ACC112 (cell line): ENCODE measurements around the gene VTN.

Source experiments
- H2AFZ ChIP-seq: fragments of 200-600 bp; sonication (generic); one replicate; pipeline ENCODE4 v1.6.0; 2017; ENCODE audit warnings: antibody characterized with exemption, low read length; ENCODE audit not compliant: unreplicated experiment
- H3K27ac ChIP-seq: fragments of 200-600 bp; sonication (generic); 2 replicates; pipeline ENCODE4 v1.5.1; 2014; ENCODE audit warnings: low read depth, mild to moderate bottlenecking, antibody characterized with exemption, low read length, moderate library complexity
- H3K27me3 ChIP-seq: fragments of 200-600 bp; sonication (generic); 2 replicates; pipeline ENCODE4 v1.6.1; 2014; ENCODE audit warnings: mild to moderate bottlenecking, antibody characterized with exemption, low read length, moderate library complexity, mixed read lengths; ENCODE audit not compliant: insufficient read depth
- H3K36me3 ChIP-seq: fragments of 200-600 bp; sonication (generic); 2 replicates; pipeline ENCODE4 v1.6.1; 2016; ENCODE audit warnings: mild to moderate bottlenecking, antibody characterized with exemption, low read length, moderate library complexity, mixed read lengths; ENCODE audit not compliant: insufficient read depth
- H3K4me1 ChIP-seq: fragments of 200-600 bp; sonication (generic); one replicate; pipeline ENCODE4 v1.6.1; 2016; ENCODE audit warnings: low read length, mixed read lengths; ENCODE audit not compliant: insufficient read depth, unreplicated experiment, control insufficient read depth
- H3K4me3 ChIP-seq: fragments of 200-600 bp; sonication (generic); 2 replicates; pipeline ENCODE4 v1.5.1; 2014; ENCODE audit warnings: mild to moderate bottlenecking, low read depth, low read length
- H3K79me2 ChIP-seq: fragments of 200-600 bp; sonication (generic); one replicate; pipeline ENCODE4 v1.6.0; 2016; ENCODE audit warnings: low read length; ENCODE audit not compliant: control insufficient read depth, unreplicated experiment, insufficient read depth

VTN gene

DNA sequence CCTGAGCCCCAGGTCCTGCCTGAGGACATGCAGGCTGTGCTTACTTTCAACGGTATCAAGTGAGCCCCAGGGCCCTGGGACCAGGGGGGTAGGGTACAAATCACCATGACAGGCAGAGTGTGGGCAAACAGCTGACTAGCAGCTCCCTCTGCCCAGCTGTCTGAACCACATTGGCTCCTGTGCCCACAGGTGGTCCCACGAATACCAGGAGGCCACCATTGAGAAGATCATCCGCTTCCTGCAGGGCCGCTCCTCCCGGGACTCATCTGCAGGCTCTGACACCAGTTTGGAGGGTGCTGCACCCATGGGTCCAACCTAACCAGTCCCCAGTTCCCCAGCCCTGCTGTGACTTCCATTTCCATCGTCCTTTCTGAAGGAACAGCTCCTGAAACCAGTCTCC, 25.9 kb upstream of the VTN start:
- no peaks in the 10 kb centered on the region for H3K27me3 ChIP-seq
- H3K4me3 ChIP-seq = no peak overlapping the region
- H3K27ac ChIP-seq = no peak overlapping the region
- peaks cover 2% of the 10 kb centered on the region; the same call in 1 of the 2 replicates for H3K36me3 ChIP-seq
- H2AFZ ChIP-seq = no peak overlapping the region
- H3K79me2 ChIP-seq = no peaks in the 10 kb centered on the region
- H3K4me1 ChIP-seq = peaks cover 19% of the 10 kb centered on the region

GRCh38 chr17:28395426-28395825, 25.3 kb upstream of the VTN start:
- Histone ChIP-seq H2AFZ (no peak overlapping the region), H3K4me1 (peaks cover 19% of the 10 kb centered on the region), H3K36me3 (peaks cover 6% of the 10 kb centered on the region; the same call in 1 of the 2 replicates), H3K79me2 (no peaks in the 10 kb centered on the region), H3K4me3 (no peak overlapping the region), H3K27ac (no peak overlapping the region), H3K27me3 (no peaks in the 10 kb centered on the region)

DNA sequence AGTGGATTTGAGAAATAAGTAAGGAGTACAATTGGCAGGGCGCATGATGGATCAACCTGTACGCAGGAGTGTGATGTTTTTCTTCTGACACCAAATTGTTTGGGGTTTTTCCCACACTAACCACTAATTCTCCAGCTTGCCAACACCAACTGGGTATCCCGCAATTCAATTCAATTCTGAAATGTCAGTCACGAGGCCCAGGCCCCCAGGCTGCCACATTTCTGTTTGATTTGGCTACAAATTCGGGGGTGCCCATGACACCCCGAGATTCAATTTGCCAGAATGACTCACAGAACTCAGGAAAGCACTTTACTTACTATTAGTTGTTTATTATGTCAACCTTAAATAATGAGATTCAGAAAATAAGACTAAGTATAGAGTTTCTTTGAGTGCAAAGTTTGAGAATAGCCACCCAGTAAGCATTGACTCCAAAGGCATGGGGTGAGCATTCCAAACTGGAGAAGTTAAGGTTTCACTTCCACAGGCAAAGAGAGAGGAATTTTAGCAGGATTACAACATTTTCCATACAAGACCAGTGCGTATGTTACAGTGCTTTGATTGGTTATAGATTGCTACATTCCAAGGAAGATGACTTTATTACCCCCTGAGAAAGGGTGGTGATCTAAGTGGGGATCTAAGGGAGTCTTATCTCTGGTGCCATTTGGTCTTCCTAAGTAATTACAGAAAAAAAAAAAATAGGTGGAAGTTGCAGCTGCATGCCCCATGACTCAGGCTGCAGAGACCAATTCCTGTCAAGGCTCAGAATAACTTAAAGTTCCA, 24.4 kb upstream of the VTN start:
- Histone ChIP-seq H3K27me3 (no peaks in the 10 kb centered on the region), H3K4me1 (peaks cover 19% of the 10 kb centered on the region), H3K36me3 (peaks cover 6% of the 10 kb centered on the region; the same call in 1 of the 2 replicates), H3K27ac (no peak overlapping the region), H2AFZ (no peak overlapping the region), H3K4me3 (no peak overlapping the region), H3K79me2 (no peaks in the 10 kb centered on the region)

DNA sequence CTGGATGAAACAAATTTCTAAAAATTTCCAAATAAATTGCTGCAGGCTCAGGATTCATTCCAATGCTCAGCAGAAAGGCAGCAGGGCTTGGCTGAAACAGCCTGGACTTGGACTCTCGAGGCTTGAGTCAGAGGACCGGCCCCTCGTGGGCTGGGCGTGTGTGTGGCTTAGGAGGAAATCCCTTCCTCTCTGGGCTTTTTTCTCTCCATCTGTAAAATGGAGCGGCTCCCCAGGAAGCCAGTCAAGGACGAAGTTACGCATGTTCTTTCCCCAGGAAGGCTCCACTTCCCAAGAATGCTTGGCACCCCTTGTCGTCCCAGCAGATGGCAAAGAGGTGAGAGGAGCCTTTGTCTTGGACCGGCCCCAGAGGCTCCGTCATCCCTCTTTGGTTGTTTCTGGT, 22.4 kb upstream of the VTN start:
- H3K79me2 ChIP-seq = no peaks in the 10 kb centered on the region
- H3K4me3 ChIP-seq = no peak overlapping the region
- no peak overlapping the region for H2AFZ ChIP-seq
- no peaks in the 10 kb centered on the region for H3K27me3 ChIP-seq
- H3K4me1 ChIP-seq = peaks cover 8% of the 10 kb centered on the region
- H3K27ac ChIP-seq = no peak overlapping the region
- peaks cover 6% of the 10 kb centered on the region; the same call in 1 of the 2 replicates for H3K36me3 ChIP-seq

DNA sequence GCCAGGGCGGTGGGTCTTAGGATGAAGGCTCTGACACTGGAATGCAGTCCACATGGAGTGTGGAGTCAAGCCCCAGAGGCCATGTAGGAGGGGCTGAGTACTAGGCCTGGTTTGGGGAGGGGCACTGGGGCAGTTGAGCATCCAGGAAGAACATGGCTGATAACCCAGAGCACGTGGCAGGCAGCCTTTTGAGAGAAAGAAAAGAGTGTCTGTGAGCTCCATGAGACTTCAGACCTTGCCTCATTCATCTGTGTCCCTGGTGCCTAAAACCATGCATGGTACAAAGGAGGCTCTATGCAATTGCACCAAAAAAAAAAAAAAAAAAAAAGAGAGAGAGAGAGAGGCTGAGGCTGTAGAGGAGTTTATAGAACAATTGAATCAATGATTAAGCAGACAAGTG, 21.3 kb upstream of the VTN start:
- Histone ChIP-seq H3K36me3 (peaks cover 6% of the 10 kb centered on the region; the same call in 1 of the 2 replicates), H3K4me1 (peaks cover 8% of the 10 kb centered on the region)

DNA sequence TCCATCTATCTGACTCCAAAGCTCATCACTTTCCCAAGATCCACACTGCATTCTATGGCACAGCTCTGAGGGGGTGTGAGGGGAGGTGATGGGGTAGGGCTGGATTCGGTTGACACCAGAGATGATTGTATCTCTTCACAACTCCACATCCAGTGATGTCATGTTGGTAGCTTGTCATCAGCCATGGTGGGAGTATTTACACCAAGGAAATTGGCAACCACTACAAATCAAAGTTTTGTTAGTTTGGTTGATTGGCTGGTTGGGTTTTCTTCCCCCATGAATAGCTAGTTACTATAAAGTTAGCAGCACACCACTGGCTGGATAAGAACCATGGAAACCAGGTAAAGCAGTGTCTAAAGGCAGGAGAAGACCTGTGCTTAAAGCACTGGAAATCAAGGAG, 20.9 kb upstream of the VTN start:
- no peak overlapping the region for H3K4me3 ChIP-seq

More for the DNA sequence above, 21.3 kb upstream of the VTN start:
- Histone ChIP-seq H3K4me3 (no peak overlapping the region), H3K79me2 (no peaks in the 10 kb centered on the region), H3K27ac (no peak overlapping the region), H2AFZ (no peak overlapping the region), H3K27me3 (no peaks in the 10 kb centered on the region)

GRCh38 chr17:28390563-28390962, 20.5 kb upstream of the VTN start:
- no peaks in the 10 kb centered on the region for H3K27me3 ChIP-seq
- H3K27ac ChIP-seq = no peak overlapping the region
- peaks cover 8% of the 10 kb centered on the region for H3K4me1 ChIP-seq
- peaks cover 6% of the 10 kb centered on the region; the same call in 1 of the 2 replicates for H3K36me3 ChIP-seq
- H3K79me2 ChIP-seq = no peaks in the 10 kb centered on the region
- no peak overlapping the region for H2AFZ ChIP-seq
- H3K4me3 ChIP-seq = no peak overlapping the region

More for the DNA sequence above, 20.9 kb upstream of the VTN start:
- Histone ChIP-seq H3K79me2 (no peaks in the 10 kb centered on the region), H3K27me3 (no peaks in the 10 kb centered on the region), H3K27ac (no peak overlapping the region), H3K4me1 (peaks cover 8% of the 10 kb centered on the region), H2AFZ (no peak overlapping the region), H3K36me3 (peaks cover 6% of the 10 kb centered on the region; the same call in 1 of the 2 replicates)

DNA sequence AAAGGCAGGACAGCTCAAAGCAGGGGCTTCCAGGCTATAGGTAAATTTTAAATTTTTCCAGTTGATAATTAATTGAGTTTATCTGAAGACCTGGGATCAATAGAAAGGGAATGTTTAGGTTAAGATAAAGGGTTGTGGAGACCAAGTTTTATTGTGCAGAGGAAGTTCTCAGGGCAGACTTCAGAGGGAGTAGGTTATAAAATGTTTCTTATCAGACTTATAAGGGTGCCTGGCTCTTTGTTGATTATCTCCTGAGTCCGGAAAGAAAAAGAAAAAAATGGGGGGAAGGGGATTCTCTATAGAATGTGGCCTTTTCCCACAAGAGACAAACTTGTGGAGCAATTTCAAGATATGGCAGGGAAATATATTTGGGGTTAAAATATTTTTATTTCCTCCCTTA, 20.0 kb upstream of the VTN start:
- Histone ChIP-seq H3K27me3 (no peaks in the 10 kb centered on the region), H3K79me2 (no peaks in the 10 kb centered on the region), H2AFZ (no peak overlapping the region), H3K4me3 (no peak overlapping the region), H3K36me3 (peaks cover 6% of the 10 kb centered on the region; the same call in 1 of the 2 replicates), H3K4me1 (peaks cover 8% of the 10 kb centered on the region), H3K27ac (no peak overlapping the region)

GRCh38 chr17:28388106-28388505, 18.0 kb upstream of the VTN start:
- peaks cover 6% of the 10 kb centered on the region; the same call in 1 of the 2 replicates for H3K36me3 ChIP-seq
- no peaks in the 10 kb centered on the region for H3K4me1 ChIP-seq
- H3K79me2 ChIP-seq = no peaks in the 10 kb centered on the region
- no peak overlapping the region for H3K27ac ChIP-seq
- H3K4me3 ChIP-seq = no peak overlapping the region
- H2AFZ ChIP-seq = no peak overlapping the region
- no peaks in the 10 kb centered on the region for H3K27me3 ChIP-seq

DNA sequence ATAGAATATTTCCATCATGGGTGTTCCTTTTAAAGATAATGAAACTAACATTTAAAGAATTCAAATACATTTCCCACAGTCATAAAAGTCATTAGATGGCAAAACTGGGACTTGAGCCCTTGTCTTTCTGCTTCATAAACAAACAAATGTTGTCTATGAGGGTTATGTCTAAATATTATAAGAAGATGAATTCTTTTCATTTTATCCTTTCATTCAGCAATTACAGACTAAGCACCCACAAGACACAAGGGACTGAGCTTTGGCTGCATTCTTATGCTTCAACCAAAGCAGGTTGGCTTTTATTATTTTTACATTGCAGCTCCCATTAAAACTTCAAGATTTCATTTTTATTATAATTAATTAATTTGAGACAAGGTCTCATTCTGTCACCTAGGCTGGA, 16.3 kb upstream of the VTN start:
- H3K36me3 ChIP-seq = peaks cover 6% of the 10 kb centered on the region; the same call in 1 of the 2 replicates
- no peaks in the 10 kb centered on the region for H3K4me1 ChIP-seq
- H3K27ac ChIP-seq = no peak overlapping the region
- H3K79me2 ChIP-seq = no peaks in the 10 kb centered on the region
- no peak overlapping the region for H3K4me3 ChIP-seq
- H3K27me3 ChIP-seq = no peaks in the 10 kb centered on the region
- H2AFZ ChIP-seq = no peak overlapping the region

GRCh38 chr17:28385406-28385805, 15.3 kb upstream of the VTN start:
- Histone ChIP-seq H3K27me3 (no peaks in the 10 kb centered on the region), H3K27ac (no peak overlapping the region), H3K4me1 (no peaks in the 10 kb centered on the region), H3K79me2 (no peaks in the 10 kb centered on the region), H3K4me3 (no peak overlapping the region), H2AFZ (no peak overlapping the region), H3K36me3 (no peaks in the 10 kb centered on the region)
